HL-60 (cell line): Measurements from ENCODE around the gene SPCS2.
"Not testable (repeated sequence)": the region's sequence is repeated elsewhere in the genome, so short reads cannot be mapped to it uniquely, and the experiment has no call there.

Source experiments
- GABPA ChIP-seq: IDR thresholded peaks from 2 replicates; pipeline ENCODE4 v1.6.1; 2012; ENCODE audit warnings: low read depth
- POLR2AphosphoS5 ChIP-seq: IDR thresholded peaks from 2 replicates; pipeline ENCODE4 v1.6.1; 2012; ENCODE audit warnings: low read depth
- TF ChIP-seq, protein P1 (sequence below): IDR thresholded peaks from one replicate; pipeline ENCODE4 v1.5.1; 2011; ENCODE audit warnings: low read length, control low read depth, inconsistent platforms; ENCODE audit not compliant: insufficient read depth

DNA sequence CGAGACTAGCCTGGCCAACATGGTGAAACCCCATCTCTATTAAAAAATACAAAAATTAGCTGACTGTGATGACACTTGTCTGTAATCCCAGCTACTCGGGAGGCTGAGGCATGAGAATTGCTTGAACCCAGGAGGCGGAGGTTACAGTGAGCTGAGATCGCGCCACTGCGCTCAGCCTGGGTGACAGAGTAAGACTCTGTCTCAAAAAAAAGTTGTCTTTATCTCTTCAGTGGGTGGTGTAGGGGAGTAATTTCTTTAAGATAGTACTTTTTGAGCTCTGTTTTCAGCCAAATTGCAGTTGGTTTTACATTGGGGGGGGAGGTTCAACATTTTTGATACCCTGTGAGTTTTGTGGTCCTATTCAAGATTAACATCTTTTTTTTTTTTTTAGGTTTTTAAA lies 11.1 kb downstream of the SPCS2 start:
- TF ChIP-seq, protein P1, sequence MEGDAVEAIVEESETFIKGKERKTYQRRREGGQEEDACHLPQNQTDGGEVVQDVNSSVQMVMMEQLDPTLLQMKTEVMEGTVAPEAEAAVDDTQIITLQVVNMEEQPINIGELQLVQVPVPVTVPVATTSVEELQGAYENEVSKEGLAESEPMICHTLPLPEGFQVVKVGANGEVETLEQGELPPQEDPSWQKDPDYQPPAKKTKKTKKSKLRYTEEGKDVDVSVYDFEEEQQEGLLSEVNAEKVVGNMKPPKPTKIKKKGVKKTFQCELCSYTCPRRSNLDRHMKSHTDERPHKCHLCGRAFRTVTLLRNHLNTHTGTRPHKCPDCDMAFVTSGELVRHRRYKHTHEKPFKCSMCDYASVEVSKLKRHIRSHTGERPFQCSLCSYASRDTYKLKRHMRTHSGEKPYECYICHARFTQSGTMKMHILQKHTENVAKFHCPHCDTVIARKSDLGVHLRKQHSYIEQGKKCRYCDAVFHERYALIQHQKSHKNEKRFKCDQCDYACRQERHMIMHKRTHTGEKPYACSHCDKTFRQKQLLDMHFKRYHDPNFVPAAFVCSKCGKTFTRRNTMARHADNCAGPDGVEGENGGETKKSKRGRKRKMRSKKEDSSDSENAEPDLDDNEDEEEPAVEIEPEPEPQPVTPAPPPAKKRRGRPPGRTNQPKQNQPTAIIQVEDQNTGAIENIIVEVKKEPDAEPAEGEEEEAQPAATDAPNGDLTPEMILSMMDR, result not testable (repeated sequence)
- TF ChIP-seq POLR2AphosphoS5, GABPA: not testable (repeated sequence)
